ENCODE data around the gene GRID2IP.

The GRID2IP gene

GRCh38 chr7:6513541-6513940 lies 37.7 kb downstream of the GRID2IP start:
- whole genome bisulfite sequencing: 90% methylated on average over 11 of the region's 12 CpGs
- Histone ChIP-seq H3K4me2 (ENCODE audit: low read length, poor library complexity, severe bottlenecking) (no peak overlapping the region), H2AK5ac (ENCODE audit: low read length, severe bottlenecking) (no peak overlapping the region), H3K27me3 (ENCODE audit: control insufficient read depth in 1 of 2, insufficient read depth in 1 of 2, low read length in 2 of 2) (peaks cover 0 to 6% of the 10 kb centered on the region in 2 experiments), H3K4me3 (ENCODE audit: insufficient read depth in 1 of 2, low read depth in 1 of 2, low read length in 2 of 2) (no peak overlapping the region), H3K79me1 (replicated peaks; ENCODE audit: low read length, poor library complexity, severe bottlenecking) (no peaks in the 10 kb centered on the region), H4K91ac (ENCODE audit: low read length) (no peak overlapping the region), H3K4me1 (ENCODE audit: control insufficient read depth, insufficient read depth, low read depth, low read length) (peaks cover 3% of the 10 kb centered on the region), H3K9me3 (ENCODE audit: control insufficient read depth, low read length) (no peaks in the 10 kb centered on the region), H3K36me3 (ENCODE audit: control insufficient read depth in 1 of 2, insufficient read depth in 2 of 2, low read depth in 1 of 2, low read length in 2 of 2) (no peaks in the 10 kb centered on the region), H2AFZ (ENCODE audit: low read depth, low read length) (no peak overlapping the region), H3K9ac (ENCODE audit: low read length) (no peak overlapping the region), H4K8ac (ENCODE audit: low read length) (no peak overlapping the region), H2BK120ac (ENCODE audit: low read depth, low read length) (no peak overlapping the region), H3K27ac (ENCODE audit: low read length, poor library complexity, severe bottlenecking) (no peak overlapping the region), H2BK5ac (ENCODE audit: low read depth, low read length, poor library complexity, severe bottlenecking) (no peak overlapping the region), H3K14ac (ENCODE audit: low read length in 2 of 2) (no peak overlapping the region), H3K18ac (ENCODE audit: low read depth in 1 of 2, low read length in 2 of 2) (no peak overlapping the region), H3K23ac (ENCODE audit: low read length in 2 of 2) (no peak overlapping the region), H2BK15ac (ENCODE audit: low read depth, poor library complexity, severe bottlenecking) (no peak overlapping the region), H2BK12ac (ENCODE audit: low read length in 2 of 2) (no peak overlapping the region), H3K4ac (ENCODE audit: low read depth in 1 of 2, low read length in 2 of 2) (no peak overlapping the region)
- no peak for DNase-seq

- Histone ChIP-seq H2BK15ac (ENCODE audit: low read depth, poor library complexity, severe bottlenecking) (no peak overlapping the region), H3K27ac (ENCODE audit: low read length, poor library complexity, severe bottlenecking) (no peak overlapping the region), H4K8ac (ENCODE audit: low read length) (no peak overlapping the region), H3K9me3 (ENCODE audit: control insufficient read depth, low read length) (no peaks in the 10 kb centered on the region), H3K36me3 (ENCODE audit: control insufficient read depth in 1 of 2, insufficient read depth in 2 of 2, low read depth in 1 of 2, low read length in 2 of 2) (no peaks in the 10 kb centered on the region), H3K18ac (ENCODE audit: low read depth in 1 of 2, low read length in 2 of 2) (no peak overlapping the region), H2AFZ (ENCODE audit: low read depth, low read length) (no peak overlapping the region), H3K14ac (ENCODE audit: low read length in 2 of 2) (no peak overlapping the region), H3K9ac (ENCODE audit: low read length) (no peak overlapping the region), H2BK12ac (ENCODE audit: low read length in 2 of 2) (no peak overlapping the region), H3K4me2 (ENCODE audit: low read length, poor library complexity, severe bottlenecking) (no peak overlapping the region), H4K91ac (ENCODE audit: low read length) (no peak overlapping the region), H3K23ac (ENCODE audit: low read length in 2 of 2) (no peak overlapping the region), H2BK5ac (ENCODE audit: low read depth, low read length, poor library complexity, severe bottlenecking) (no peak overlapping the region), H3K4ac (ENCODE audit: low read depth in 1 of 2, low read length in 2 of 2) (no peak overlapping the region), H3K4me1 (ENCODE audit: control insufficient read depth, insufficient read depth, low read depth, low read length) (peaks cover 3% of the 10 kb centered on the region), H2AK5ac (ENCODE audit: low read length, severe bottlenecking) (no peak overlapping the region), H3K79me1 (replicated peaks; ENCODE audit: low read length, poor library complexity, severe bottlenecking) (no peaks in the 10 kb centered on the region), H3K4me3 (ENCODE audit: insufficient read depth in 1 of 2, low read depth in 1 of 2, low read length in 2 of 2) (no peak overlapping the region), H3K27me3 (ENCODE audit: control insufficient read depth in 1 of 2, insufficient read depth in 1 of 2, low read length in 2 of 2) (peaks cover 0 to 9% of the 10 kb centered on the region in 2 experiments), H2BK120ac (ENCODE audit: low read depth, low read length) (no peak overlapping the region)
- DNase-seq: no peak
- 85% methylated on average over 5 of the region's 6 CpGs for WGBS
These were observed 38.4 kb downstream of the GRID2IP start for GRCh38 chr7:6512892-6513291.

- no peak overlapping the region for H3K27ac ChIP-seq (ENCODE audit: low read length, poor library complexity, severe bottlenecking)
- WGBS: 90% methylated on average over 26 of the region's 26 CpGs
- no peak overlapping the region for H3K9ac ChIP-seq (ENCODE audit: low read length)
- no peak overlapping the region for H2BK12ac ChIP-seq (ENCODE audit: low read length in 2 of 2)
- H3K4me1 ChIP-seq (ENCODE audit: control insufficient read depth, insufficient read depth, low read depth, low read length): no peaks in the 10 kb centered on the region
- H3K4me3 ChIP-seq (ENCODE audit: insufficient read depth in 1 of 2, low read depth in 1 of 2, low read length in 2 of 2): no peak overlapping the region
- no peak overlapping the region for H4K8ac ChIP-seq (ENCODE audit: low read length)
- DNase-seq: no peak
- no peak overlapping the region for H2BK5ac ChIP-seq (ENCODE audit: low read depth, low read length, poor library complexity, severe bottlenecking)
- H3K79me1 ChIP-seq (replicated peaks; ENCODE audit: low read length, poor library complexity, severe bottlenecking): no peaks in the 10 kb centered on the region
- no peak overlapping the region for H3K4ac ChIP-seq (ENCODE audit: low read depth in 1 of 2, low read length in 2 of 2)
- no peak overlapping the region for H2BK15ac ChIP-seq (ENCODE audit: low read depth, poor library complexity, severe bottlenecking)
- no peak overlapping the region for H2AFZ ChIP-seq (ENCODE audit: low read depth, low read length)
- H2BK120ac ChIP-seq (ENCODE audit: low read depth, low read length): no peak overlapping the region
- no peak overlapping the region for H2AK5ac ChIP-seq (ENCODE audit: low read length, severe bottlenecking)
- no peaks in the 10 kb centered on the region for H3K36me3 ChIP-seq (ENCODE audit: control insufficient read depth in 1 of 2, insufficient read depth in 2 of 2, low read depth in 1 of 2, low read length in 2 of 2)
- H3K9me3 ChIP-seq (ENCODE audit: control insufficient read depth, low read length): no peaks in the 10 kb centered on the region
- no peak overlapping the region for H3K23ac ChIP-seq (ENCODE audit: low read length in 2 of 2)
- H4K91ac ChIP-seq (ENCODE audit: low read length): no peak overlapping the region
- no peak overlapping the region for H3K4me2 ChIP-seq (ENCODE audit: low read length, poor library complexity, severe bottlenecking)
- no peak overlapping the region for H3K18ac ChIP-seq (ENCODE audit: low read depth in 1 of 2, low read length in 2 of 2)
- no peak overlapping the region for H3K14ac ChIP-seq (ENCODE audit: low read length in 2 of 2)
- H3K27me3 ChIP-seq (ENCODE audit: control insufficient read depth in 1 of 2, insufficient read depth in 1 of 2, low read length in 2 of 2): peaks cover 18 to 31% of the 10 kb centered on the region in 2 experiments
These were observed 40.7 kb downstream of the GRID2IP start for GRCh38 chr7:6510476-6511133.

- Histone ChIP-seq H2BK15ac (ENCODE audit: low read depth, poor library complexity, severe bottlenecking) (no peak overlapping the region), H2BK120ac (ENCODE audit: low read depth, low read length) (no peak overlapping the region), H3K79me1 (replicated peaks; ENCODE audit: low read length, poor library complexity, severe bottlenecking) (no peaks in the 10 kb centered on the region), H2AFZ (ENCODE audit: low read depth, low read length) (no peak overlapping the region), H2AK5ac (ENCODE audit: low read length, severe bottlenecking) (no peak overlapping the region), H2BK5ac (ENCODE audit: low read depth, low read length, poor library complexity, severe bottlenecking) (no peak overlapping the region), H3K9ac (ENCODE audit: low read length) (no peak overlapping the region), H4K8ac (ENCODE audit: low read length) (no peak overlapping the region), H3K27ac (ENCODE audit: low read length, poor library complexity, severe bottlenecking) (no peak overlapping the region), H3K23ac (ENCODE audit: low read length in 2 of 2) (no peak overlapping the region), H3K4me1 (ENCODE audit: control insufficient read depth, insufficient read depth, low read depth, low read length) (peaks cover 9% of the 10 kb centered on the region), H3K4me3 (ENCODE audit: insufficient read depth in 1 of 2, low read depth in 1 of 2, low read length in 2 of 2) (no peak overlapping the region), H3K4me2 (ENCODE audit: low read length, poor library complexity, severe bottlenecking) (no peak overlapping the region), H2BK12ac (ENCODE audit: low read length in 2 of 2) (no peak overlapping the region), H3K18ac (ENCODE audit: low read depth in 1 of 2, low read length in 2 of 2) (no peak overlapping the region), H3K27me3 (ENCODE audit: control insufficient read depth in 1 of 2, insufficient read depth in 1 of 2, low read length in 2 of 2) (peaks cover 24 to 45% of the 10 kb centered on the region in 2 experiments), H3K36me3 (ENCODE audit: control insufficient read depth in 1 of 2, insufficient read depth in 2 of 2, low read depth in 1 of 2, low read length in 2 of 2) (no peaks in the 10 kb centered on the region), H3K14ac (ENCODE audit: low read length in 2 of 2) (no peak overlapping the region), H3K9me3 (ENCODE audit: control insufficient read depth, low read length) (no peaks in the 10 kb centered on the region), H3K4ac (ENCODE audit: low read depth in 1 of 2, low read length in 2 of 2) (no peak overlapping the region), H4K91ac (ENCODE audit: low read length) (no peak overlapping the region)
- 89% methylated on average over 21 of the region's 24 CpGs for WGBS
- DNase-seq: no peak
These were observed 42.3 kb downstream of the GRID2IP start for GRCh38 chr7:6508950-6509349.

Data from mesenchymal stem cell (in vitro differentiated cells and primary cell).